OCI-LY3 (cell line): ENCODE results near the gene GAK.

Experiments used
- H2AFZ ChIP-seq: fragments of 200-600, 300-600 bp; shearing (Covaris generic); 2 replicates; pipeline ENCODE4 v1.6.0; 2014; ENCODE audit warnings: antibody characterized with exemption, low read depth, low read length
- H3K27ac ChIP-seq: fragments of 200-600, 300-600 bp; sonication (generic); 2 replicates; pipeline ENCODE4 v1.5.1; 2014; ENCODE audit warnings: mild to moderate bottlenecking, low read length, moderate library complexity, mixed read lengths
- H3K27me3 ChIP-seq: fragments of 200-600, 300-600 bp; sonication (generic); 2 replicates; pipeline ENCODE4 v1.6.1; 2014; ENCODE audit warnings: low read depth, low read length, mixed read lengths
- H3K36me3 ChIP-seq: fragments of 200-600, 300-600 bp; sonication (generic); replicated peaks from 2 replicates; pipeline ENCODE3; 2014; ENCODE audit warnings: low read depth, low read length, mixed read lengths
- H3K4me1 ChIP-seq: fragments of 300-600, 200-600 bp; sonication (generic); 2 replicates; pipeline ENCODE4 v1.6.1; 2014; ENCODE audit warnings: low read length, mixed read lengths
- H3K4me2 ChIP-seq: fragments of 200-600, 300-600 bp; sonication (generic); 2 replicates; pipeline ENCODE4 v1.6.1; 2014; ENCODE audit warnings: low read length, mixed read lengths
- H3K4me3 ChIP-seq: fragments of 300-600, 200-600 bp; sonication (generic); 2 replicates; pipeline ENCODE4 v1.5.1; 2014; ENCODE audit warnings: antibody characterized with exemption, mild to moderate bottlenecking, low read length, moderate library complexity
- H3K79me2 ChIP-seq: fragments of 300-600, 200-600 bp; shearing (Covaris generic); 2 replicates; pipeline ENCODE4 v1.6.1; 2014; ENCODE audit warnings: mild to moderate bottlenecking, low read length, mixed read lengths
- H3K9ac ChIP-seq: fragments of 300-600, 200-600 bp; shearing (Covaris generic); 2 replicates; pipeline ENCODE4 v1.6.0; 2014; ENCODE audit warnings: mild to moderate bottlenecking, low read length, moderate library complexity
- H3K9me3 ChIP-seq: fragments of 200-600, 300-600 bp; shearing (Covaris generic); 2 replicates; pipeline ENCODE4 v1.6.1; 2014; ENCODE audit warnings: low read length, mixed read lengths; ENCODE audit not compliant: insufficient read depth
- H4K20me1 ChIP-seq: fragments of 200-600, 300-600 bp; sonication (generic); 2 replicates; pipeline ENCODE4 v1.6.1; 2016; ENCODE audit warnings: low read length, mixed read lengths; ENCODE audit not compliant: insufficient read depth
- CTCF ChIP-seq: fragments of 200-600, 300-600 bp; sonication (generic); IDR thresholded peaks from 2 replicates; pipeline ENCODE4 v1.5.1; 2014; ENCODE audit warnings: antibody characterized with exemption, low read length, low read depth
- EZH2phosphoT487 ChIP-seq: fragments of 200-600 bp; shearing (Covaris generic); IDR thresholded peaks from 2 replicates; pipeline ENCODE4 v1.6.1; 2018; ENCODE audit warnings: antibody characterized with exemption, mixed run types, low read depth

Gene GAK

GRCh38 chr4:951594-952468 is 19.7 kb upstream of the GAK start:
- Histone ChIP-seq H3K36me3 (no peaks in the 10 kb centered on the region), H2AFZ (no peak overlapping the region), H3K27ac (no peak overlapping the region), H3K27me3 (no peaks in the 10 kb centered on the region), H3K4me1 (no peaks in the 10 kb centered on the region), H3K4me3 (no peak overlapping the region), H3K4me2 (no peak overlapping the region), H3K9me3 (no peaks in the 10 kb centered on the region), H3K79me2 (no peaks in the 10 kb centered on the region), H4K20me1 (no peaks in the 10 kb centered on the region), H3K9ac (no peak overlapping the region)
- TF ChIP-seq EZH2phosphoT487 (no peak), CTCF (no peak)

GRCh38 chr4:951186-951585 is 19.1 kb upstream of the GAK start:
- no peaks in the 10 kb centered on the region for H3K9me3 ChIP-seq
- no peaks in the 10 kb centered on the region for H3K4me1 ChIP-seq
- no peak overlapping the region for H3K4me2 ChIP-seq
- no peak overlapping the region for H3K9ac ChIP-seq
- no peak overlapping the region for H3K27ac ChIP-seq
- H4K20me1 ChIP-seq = no peaks in the 10 kb centered on the region
- H2AFZ ChIP-seq = no peak overlapping the region
- no peaks in the 10 kb centered on the region for H3K27me3 ChIP-seq
- TF ChIP-seq EZH2phosphoT487 (no peak), CTCF (no peak)
- H3K36me3 ChIP-seq = no peaks in the 10 kb centered on the region
- H3K79me2 ChIP-seq = no peaks in the 10 kb centered on the region
- H3K4me3 ChIP-seq = no peak overlapping the region

DNA sequence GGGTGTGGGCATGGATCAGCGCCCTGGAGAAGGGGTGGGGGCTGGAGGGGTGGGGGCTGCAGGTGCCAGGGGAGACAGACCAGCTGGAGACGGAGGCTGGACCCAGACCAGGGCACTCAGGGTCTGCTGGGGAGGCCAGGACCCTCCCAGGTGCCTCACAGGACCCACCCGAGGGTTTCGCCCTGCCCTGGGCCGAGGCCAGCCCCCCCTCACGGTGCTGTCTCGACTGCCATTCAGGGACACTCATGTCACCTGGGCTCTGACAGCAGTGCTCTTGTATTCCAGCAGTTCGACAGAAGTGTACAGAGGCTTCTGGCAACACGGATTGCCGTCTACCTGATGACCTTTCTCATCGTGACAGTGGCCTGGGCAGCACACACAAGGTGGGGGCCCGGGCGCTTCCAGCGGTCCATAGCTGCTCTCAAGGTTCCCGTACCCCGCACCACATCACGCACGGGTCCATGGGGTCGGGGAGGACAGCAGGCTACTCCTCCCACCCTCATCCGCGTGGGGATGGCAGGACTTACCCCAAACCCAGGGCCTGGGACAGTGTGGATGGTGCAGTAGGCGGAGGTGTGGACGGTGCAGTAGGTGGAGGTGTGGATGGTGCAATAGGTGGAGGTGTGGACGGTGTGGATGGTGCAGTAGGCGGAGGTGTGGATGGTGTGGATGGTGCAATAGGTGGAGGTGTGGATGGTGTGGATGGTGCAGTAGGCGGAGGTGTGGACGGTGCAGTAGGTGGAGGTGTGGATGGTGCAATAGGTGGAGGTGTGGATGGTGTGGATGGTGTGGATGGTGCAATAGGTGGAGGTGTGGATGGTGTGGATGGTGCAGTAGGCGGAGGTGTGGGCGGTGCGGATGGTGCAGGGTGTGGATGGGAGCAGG is 18.3 kb upstream of the GAK start:
- no peaks in the 10 kb centered on the region for H3K9me3 ChIP-seq
- H4K20me1 ChIP-seq = no peaks in the 10 kb centered on the region
- no peak overlapping the region for H2AFZ ChIP-seq
- no peak overlapping the region for H3K27ac ChIP-seq
- no peaks in the 10 kb centered on the region for H3K36me3 ChIP-seq
- H3K9ac ChIP-seq = no peak overlapping the region
- no peaks in the 10 kb centered on the region for H3K27me3 ChIP-seq
- H3K4me2 ChIP-seq = no peak overlapping the region
- no peaks in the 10 kb centered on the region for H3K79me2 ChIP-seq
- no peak for TF ChIP-seq CTCF
- no peak for TF ChIP-seq EZH2phosphoT487
- no peaks in the 10 kb centered on the region for H3K4me1 ChIP-seq
- no peak overlapping the region for H3K4me3 ChIP-seq

GRCh38 chr4:949656-950055 is 17.5 kb upstream of the GAK start:
- Histone ChIP-seq H3K9me3 (no peaks in the 10 kb centered on the region), H3K4me2 (no peak overlapping the region), H4K20me1 (no peaks in the 10 kb centered on the region), H3K9ac (no peak overlapping the region), H3K4me3 (no peak overlapping the region), H3K27me3 (no peaks in the 10 kb centered on the region), H3K4me1 (no peaks in the 10 kb centered on the region), H2AFZ (no peak overlapping the region), H3K79me2 (no peaks in the 10 kb centered on the region), H3K27ac (no peak overlapping the region), H3K36me3 (no peaks in the 10 kb centered on the region)
- TF ChIP-seq EZH2phosphoT487 (no peak), CTCF (no peak)
